ENCODE measurements around the gene PDE1C. TPM values are rescaled to one million over a fixed set of nuclear protein-coding genes. Genes with fewer than 3 reads are reported as not detected.

Gene PDE1C
- total and polyA plus RNA-seq, 9 donors: 4.8 to 20.0 (median 11.8) TPM

DNA sequence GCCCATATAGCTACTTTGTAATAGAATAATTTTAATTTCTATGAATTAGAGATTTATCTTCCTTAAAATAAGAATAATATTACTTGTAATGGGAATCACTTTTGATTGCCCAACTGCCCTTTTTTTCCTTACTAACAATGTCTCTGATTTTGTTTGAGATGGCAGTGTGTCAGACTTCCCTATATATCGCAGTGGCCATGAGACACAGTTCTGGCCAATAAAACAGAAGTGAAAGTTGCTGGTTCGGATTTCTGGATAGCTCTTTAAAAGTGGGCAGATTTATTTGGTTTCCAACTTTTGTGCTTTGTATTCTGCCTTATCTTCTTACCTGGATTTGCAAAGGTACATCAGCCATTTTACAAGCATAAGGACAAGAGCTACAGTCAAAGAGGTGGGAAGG lies 213.0 kb downstream of the PDE1C start:
- Histone ChIP-seq H3K9me3 (no peaks in the 10 kb centered on the region), H3K27ac (no peak overlapping the region), H3K4me3 (no peak overlapping the region), H3K27me3 (no peaks in the 10 kb centered on the region), H3K4me1 (ENCODE audit: insufficient read depth) (no peaks in the 10 kb centered on the region), H3K36me3 (no peaks in the 10 kb centered on the region)
- DNase-seq: no peak
- 85 to 90% (median 88%) methylated on average over 2 of the region's 2 CpGs for WGBS, 3 donors
- TF ChIP-seq, protein P1, sequence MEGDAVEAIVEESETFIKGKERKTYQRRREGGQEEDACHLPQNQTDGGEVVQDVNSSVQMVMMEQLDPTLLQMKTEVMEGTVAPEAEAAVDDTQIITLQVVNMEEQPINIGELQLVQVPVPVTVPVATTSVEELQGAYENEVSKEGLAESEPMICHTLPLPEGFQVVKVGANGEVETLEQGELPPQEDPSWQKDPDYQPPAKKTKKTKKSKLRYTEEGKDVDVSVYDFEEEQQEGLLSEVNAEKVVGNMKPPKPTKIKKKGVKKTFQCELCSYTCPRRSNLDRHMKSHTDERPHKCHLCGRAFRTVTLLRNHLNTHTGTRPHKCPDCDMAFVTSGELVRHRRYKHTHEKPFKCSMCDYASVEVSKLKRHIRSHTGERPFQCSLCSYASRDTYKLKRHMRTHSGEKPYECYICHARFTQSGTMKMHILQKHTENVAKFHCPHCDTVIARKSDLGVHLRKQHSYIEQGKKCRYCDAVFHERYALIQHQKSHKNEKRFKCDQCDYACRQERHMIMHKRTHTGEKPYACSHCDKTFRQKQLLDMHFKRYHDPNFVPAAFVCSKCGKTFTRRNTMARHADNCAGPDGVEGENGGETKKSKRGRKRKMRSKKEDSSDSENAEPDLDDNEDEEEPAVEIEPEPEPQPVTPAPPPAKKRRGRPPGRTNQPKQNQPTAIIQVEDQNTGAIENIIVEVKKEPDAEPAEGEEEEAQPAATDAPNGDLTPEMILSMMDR (IDR thresholded peaks at IDR 0.05): no peak
- no peak for TF ChIP-seq EP300 (IDR thresholded peaks at IDR 0.05)
- no peak for TF ChIP-seq POLR2A (IDR thresholded peaks at IDR 0.05)
- intact Hi-C loops (cut with DNase I): no loop called here

DNA sequence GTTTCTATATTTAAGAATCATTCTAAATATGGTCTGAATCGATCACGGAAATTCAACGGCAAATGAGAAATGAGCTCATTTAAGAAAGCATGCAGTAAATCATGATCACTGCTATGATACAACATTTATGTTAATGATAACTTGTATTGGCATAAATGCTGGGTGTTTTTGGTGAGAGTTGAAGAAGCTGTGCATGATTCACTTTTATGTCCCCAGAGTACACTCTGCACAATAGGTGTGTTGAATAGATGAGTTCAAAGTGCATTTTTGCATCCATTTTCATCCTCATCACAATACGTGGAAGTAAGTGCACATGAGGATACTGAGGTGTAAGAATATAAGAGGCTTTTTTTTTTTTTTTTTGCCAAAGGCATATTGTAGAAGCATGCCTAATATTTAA lies 213.9 kb downstream of the PDE1C start:
- H3K27me3 ChIP-seq: no peaks in the 10 kb centered on the region
- H3K27ac ChIP-seq: no peak overlapping the region
- WGBS, 3 donors: 44 to 75% (median 50%) methylated on average over 4 of the region's 4 CpGs
- H3K4me1 ChIP-seq (ENCODE audit: insufficient read depth): no peaks in the 10 kb centered on the region
- TF ChIP-seq EP300 (IDR thresholded peaks at IDR 0.05) (no peak), POLR2A (IDR thresholded peaks at IDR 0.05) (no peak)
- TF ChIP-seq, protein P1 (IDR thresholded peaks at IDR 0.05): no peak
- H3K9me3 ChIP-seq: no peaks in the 10 kb centered on the region
- no peak for DNase-seq
- no peaks in the 10 kb centered on the region for H3K36me3 ChIP-seq
- H3K4me3 ChIP-seq: no peak overlapping the region
- intact Hi-C loops (cut with DNase I): no loop called here

DNA sequence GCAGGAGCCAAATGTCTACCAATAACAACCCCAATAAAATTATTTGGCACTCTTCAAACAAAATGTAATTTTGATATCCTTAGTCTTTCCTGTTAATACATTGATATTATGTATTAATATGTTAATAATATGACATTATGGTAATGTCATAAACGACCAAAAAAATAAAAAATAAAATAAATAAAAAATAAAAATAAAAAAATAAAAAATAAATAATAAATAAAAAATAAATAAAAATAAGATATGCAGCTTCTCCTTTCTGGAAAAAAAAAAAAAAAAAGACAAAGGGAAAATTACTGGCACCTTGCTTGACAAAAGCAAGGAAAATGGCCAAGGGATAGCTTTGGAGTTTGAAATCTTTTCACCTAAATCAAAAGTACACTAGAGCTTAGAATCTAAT lies 214.7 kb downstream of the PDE1C start:
- no peak for DNase-seq
- no peak overlapping the region for H3K27ac ChIP-seq
- H3K27me3 ChIP-seq: no peaks in the 10 kb centered on the region
- H3K4me1 ChIP-seq (ENCODE audit: insufficient read depth): no peaks in the 10 kb centered on the region
- H3K36me3 ChIP-seq: no peaks in the 10 kb centered on the region
- no peaks in the 10 kb centered on the region for H3K9me3 ChIP-seq
- 60 to 70% (median 66%) methylated on average over 1 of the region's 1 CpG for WGBS, 3 donors
- no peak overlapping the region for H3K4me3 ChIP-seq
- intact Hi-C loops (cut with DNase I): no loop called here
- TF ChIP-seq EP300 (IDR thresholded peaks at IDR 0.05) (no peak), POLR2A (IDR thresholded peaks at IDR 0.05) (no peak)
- TF ChIP-seq, protein P1 (IDR thresholded peaks at IDR 0.05): no peak

DNA sequence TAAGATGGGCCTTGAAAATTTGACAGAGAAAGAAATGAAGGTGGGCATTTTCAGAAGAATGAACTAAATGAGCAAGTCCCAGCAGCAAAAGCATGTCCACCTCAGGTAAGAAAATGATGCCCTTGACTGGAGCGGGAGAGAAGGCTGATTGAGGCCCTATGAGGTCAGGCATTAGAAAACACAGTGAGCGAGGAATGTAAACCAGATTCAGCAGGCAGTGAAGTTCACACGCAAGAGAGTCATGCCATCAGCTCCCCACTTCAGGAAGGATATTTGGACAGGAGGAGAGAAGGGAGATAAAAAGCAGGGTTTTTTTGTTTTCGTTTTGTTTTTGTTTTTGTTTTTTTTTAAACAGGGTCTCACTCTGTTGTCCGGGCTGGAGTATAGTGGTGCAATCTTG lies 216.8 kb downstream of the PDE1C start:
- intact Hi-C loops (cut with DNase I): no loop called here
- TF ChIP-seq EP300 (IDR thresholded peaks at IDR 0.05) (no peak), POLR2A (IDR thresholded peaks at IDR 0.05) (no peak)
- TF ChIP-seq, protein P1 (IDR thresholded peaks at IDR 0.05): no peak

More for the DNA sequence above, 216.8 kb downstream of the PDE1C start:
- Histone ChIP-seq H3K4me3 (no peak overlapping the region), H3K27ac (no peak overlapping the region), H3K4me1 (ENCODE audit: insufficient read depth) (no peaks in the 10 kb centered on the region), H3K27me3 (no peaks in the 10 kb centered on the region), H3K9me3 (no peaks in the 10 kb centered on the region), H3K36me3 (no peaks in the 10 kb centered on the region)
- WGBS, 3 donors: 37 to 55% (median 39%) methylated on average over 5 of the region's 5 CpGs
- DNase-seq: no peak

Data from ovary (tissue), 9 donors.